ENCODE results near the gene SFMBT1. TPM values are rescaled to one million over a fixed set of nuclear protein-coding genes. Genes with fewer than 3 reads are reported as not detected.

SFMBT1 gene
- total and polyA plus RNA-seq, 8 donors: 8.0 to 12.9 (median 9.4) TPM

DNA sequence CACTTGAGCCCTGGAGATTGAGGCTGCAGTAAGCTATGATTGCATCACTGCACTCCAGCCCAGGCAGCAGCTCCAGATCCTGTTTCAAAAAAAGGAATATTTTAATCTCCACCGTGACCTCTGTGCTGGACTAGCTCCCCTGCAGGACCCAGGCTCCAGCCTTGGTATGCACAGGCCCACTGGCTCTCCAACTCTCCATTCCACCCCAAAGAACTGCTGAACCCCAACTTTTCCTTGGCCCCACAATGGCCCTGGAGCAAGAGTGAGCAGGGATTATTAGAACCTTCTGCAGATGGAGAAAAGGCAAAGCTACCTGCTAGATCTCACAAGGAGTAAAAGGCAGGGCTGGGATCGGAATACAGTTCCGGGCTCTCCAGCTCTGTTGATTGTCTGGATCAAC, 32.8 kb upstream of the SFMBT1 start:
- DNase-seq (no peak), ATAC-seq (no peak)
- Histone ChIP-seq H3K36me3 (no peaks in the 10 kb centered on the region), H3K4me1 (no peaks in the 10 kb centered on the region), H3K9me3 (no peaks in the 10 kb centered on the region), H3K27ac (no peak overlapping the region), H3K4me3 (no peak overlapping the region), H3K27me3 (no peaks in the 10 kb centered on the region)
- TF ChIP-seq, protein P1, sequence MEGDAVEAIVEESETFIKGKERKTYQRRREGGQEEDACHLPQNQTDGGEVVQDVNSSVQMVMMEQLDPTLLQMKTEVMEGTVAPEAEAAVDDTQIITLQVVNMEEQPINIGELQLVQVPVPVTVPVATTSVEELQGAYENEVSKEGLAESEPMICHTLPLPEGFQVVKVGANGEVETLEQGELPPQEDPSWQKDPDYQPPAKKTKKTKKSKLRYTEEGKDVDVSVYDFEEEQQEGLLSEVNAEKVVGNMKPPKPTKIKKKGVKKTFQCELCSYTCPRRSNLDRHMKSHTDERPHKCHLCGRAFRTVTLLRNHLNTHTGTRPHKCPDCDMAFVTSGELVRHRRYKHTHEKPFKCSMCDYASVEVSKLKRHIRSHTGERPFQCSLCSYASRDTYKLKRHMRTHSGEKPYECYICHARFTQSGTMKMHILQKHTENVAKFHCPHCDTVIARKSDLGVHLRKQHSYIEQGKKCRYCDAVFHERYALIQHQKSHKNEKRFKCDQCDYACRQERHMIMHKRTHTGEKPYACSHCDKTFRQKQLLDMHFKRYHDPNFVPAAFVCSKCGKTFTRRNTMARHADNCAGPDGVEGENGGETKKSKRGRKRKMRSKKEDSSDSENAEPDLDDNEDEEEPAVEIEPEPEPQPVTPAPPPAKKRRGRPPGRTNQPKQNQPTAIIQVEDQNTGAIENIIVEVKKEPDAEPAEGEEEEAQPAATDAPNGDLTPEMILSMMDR (IDR thresholded peaks at IDR 0.05): no peak
- intact Hi-C loops (cut with DNase I): loop anchor here in 1 of 2 donors (10.0 kb wide), 2 partner anchors 234 to 334 kb away; no protein-coding TSS in a partner anchor

DNA sequence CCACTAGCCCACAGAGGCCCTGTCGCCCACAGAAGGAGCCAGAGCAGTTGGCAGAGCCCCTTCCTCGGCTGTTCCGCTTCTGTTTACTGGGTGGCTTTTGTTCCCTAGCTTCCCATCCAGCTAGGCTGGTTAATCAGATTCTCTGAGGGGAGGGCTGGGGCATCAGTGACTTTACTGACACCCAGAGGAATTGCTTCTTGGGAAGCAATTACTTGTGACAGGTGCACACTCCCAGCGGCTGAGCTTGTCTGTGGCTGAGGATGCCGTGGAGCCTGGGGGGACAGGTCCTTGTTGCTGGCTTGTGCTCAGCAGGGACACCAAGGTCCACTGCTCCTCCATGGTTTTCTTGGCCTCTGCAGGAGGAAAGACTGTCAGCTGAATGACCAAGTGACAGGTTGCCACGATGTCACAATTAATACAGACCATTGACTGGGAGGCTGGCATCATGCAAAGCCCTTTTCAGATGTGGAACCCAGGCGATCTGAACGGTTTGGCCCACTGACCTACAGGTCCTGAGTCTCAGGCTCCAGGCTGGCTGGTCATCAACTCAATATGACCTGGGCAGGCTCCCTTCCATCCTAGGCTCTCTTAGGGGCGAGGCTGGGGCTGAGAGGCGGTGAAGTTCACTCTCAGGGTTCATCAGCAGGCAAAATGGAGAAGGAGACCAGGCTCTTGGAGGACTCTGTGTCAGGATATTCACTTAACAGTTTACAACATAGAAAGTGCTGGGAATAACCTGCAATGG, 31.8 kb upstream of the SFMBT1 start:
- no peaks in the 10 kb centered on the region for H3K27me3 ChIP-seq
- H3K27ac ChIP-seq: no peak overlapping the region
- H3K9me3 ChIP-seq: no peaks in the 10 kb centered on the region
- intact Hi-C loops (cut with DNase I): loop anchor here in 1 of 2 donors (10.0 kb wide), 2 partner anchors 233 to 333 kb away; no protein-coding TSS in a partner anchor
- ATAC-seq (no peak), DNase-seq (no peak)
- no peak overlapping the region for H3K4me3 ChIP-seq
- TF ChIP-seq, protein P1 (IDR thresholded peaks at IDR 0.05): no peak
- H3K4me1 ChIP-seq: peaks cover 0 to 2% of the 10 kb centered on the region in 2 donors
- H3K36me3 ChIP-seq: no peaks in the 10 kb centered on the region

DNA sequence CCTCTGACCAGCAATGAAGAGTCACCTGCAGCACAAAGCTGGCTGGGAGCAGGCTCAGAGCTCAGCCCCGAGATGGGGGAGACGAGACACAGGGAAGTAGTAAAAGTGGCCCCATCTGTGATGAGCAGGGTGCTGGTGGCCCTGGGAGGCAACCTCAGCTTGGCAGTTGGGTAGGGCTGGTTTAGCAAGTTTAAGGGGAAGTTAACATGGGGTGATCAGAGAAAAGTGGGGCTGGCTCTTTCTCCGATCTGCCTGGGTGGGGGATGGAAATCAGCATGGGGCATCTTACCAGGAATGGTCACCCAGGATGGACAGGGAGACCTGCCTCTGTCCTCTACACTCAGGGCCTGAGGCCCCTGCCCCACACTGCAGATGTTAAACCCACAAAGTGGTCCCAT, 29.9 kb upstream of the SFMBT1 start:
- no peaks in the 10 kb centered on the region for H3K36me3 ChIP-seq
- no peak for DNase-seq
- intact Hi-C loops (cut with DNase I): loop anchor here in 1 of 2 donors (10.0 kb wide), 2 partner anchors 231 to 331 kb away; no protein-coding TSS in a partner anchor
- H3K27me3 ChIP-seq: no peaks in the 10 kb centered on the region
- H3K4me3 ChIP-seq: no peak overlapping the region
- peaks cover 0 to 9% of the 10 kb centered on the region in 2 donors for H3K4me1 ChIP-seq
- no peak overlapping the region for H3K27ac ChIP-seq
- TF ChIP-seq, protein P1 (IDR thresholded peaks at IDR 0.05): no peak
- ATAC-seq: no peak
- H3K9me3 ChIP-seq: no peaks in the 10 kb centered on the region

DNA sequence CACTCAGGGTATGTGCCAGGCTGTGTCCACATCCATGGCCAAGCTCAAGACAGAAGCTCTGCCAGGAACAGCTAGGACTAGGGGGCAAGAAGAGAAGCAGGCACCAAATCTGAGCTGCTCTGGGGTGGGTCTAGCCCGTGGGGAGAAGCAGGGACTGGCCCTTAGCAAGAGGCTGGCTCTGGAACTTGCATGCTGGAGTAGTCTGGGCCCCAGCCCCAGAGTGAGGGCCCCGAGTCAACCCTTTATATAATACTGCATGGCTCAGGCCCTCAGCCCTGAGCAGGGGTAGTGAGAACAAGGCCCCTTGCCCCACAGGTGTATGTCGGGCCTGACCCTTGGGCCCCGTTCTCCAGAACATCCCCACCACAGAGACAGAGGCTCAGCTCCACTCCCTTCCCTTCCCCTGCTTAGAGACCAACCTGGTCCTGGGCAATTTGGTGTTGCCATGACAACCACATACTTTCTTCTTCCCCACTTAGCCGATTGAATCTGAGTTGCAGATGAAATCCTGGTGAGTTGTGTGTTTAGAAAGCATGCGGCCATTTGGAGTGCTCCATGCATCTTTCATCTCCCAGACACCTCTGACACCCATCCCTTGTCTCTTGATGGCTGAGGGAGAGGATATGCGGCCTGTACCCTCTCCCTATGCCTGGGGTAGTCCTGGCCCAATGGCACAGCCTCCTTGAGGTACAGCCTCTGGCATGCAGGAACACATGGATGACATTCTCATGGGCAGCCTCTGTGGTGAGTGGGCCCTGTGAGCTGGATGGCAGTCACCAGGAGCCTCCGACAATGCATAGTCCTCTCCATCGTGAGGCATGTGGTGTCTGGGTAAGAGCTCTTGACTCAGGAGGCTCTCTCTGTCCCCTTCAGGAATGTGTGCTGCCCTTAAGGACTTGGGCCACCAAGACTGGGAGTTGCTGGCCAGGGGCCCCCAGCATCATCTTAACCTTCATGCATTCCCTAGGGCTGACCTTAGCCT, 29.2 kb upstream of the SFMBT1 start:
- ATAC-seq: no peak
- no peaks in the 10 kb centered on the region for H3K27me3 ChIP-seq
- no peak overlapping the region for H3K4me3 ChIP-seq
- intact Hi-C loops (cut with DNase I): loop anchor here in 1 of 2 donors (10.0 kb wide), 2 partner anchors 230 to 330 kb away; no protein-coding TSS in a partner anchor
- TF ChIP-seq, protein P1 (IDR thresholded peaks at IDR 0.05): no peak
- peak in 1 of 4 donors; percentile 12 for DNase-seq
- H3K9me3 ChIP-seq: no peaks in the 10 kb centered on the region
- H3K4me1 ChIP-seq: peaks cover 0 to 9% of the 10 kb centered on the region in 2 donors
- H3K27ac ChIP-seq: no peak overlapping the region
- H3K36me3 ChIP-seq: no peaks in the 10 kb centered on the region

Data from left lung (tissue), 10 donors.